IPS DF 19.7 (cell line): Measurements from ENCODE around the gene SPIRE2.
"Not testable (repeated sequence)": the region's sequence is repeated elsewhere in the genome, so short reads cannot be mapped to it uniquely, and the experiment has no call there.

ENCODE experiments used
- DNase-seq: peaks from one replicate; pipeline ENCODE4 v3.0.0-alpha.2; 2013; ENCODE audit warnings: low read depth, low spot score

SPIRE2 gene

DNA sequence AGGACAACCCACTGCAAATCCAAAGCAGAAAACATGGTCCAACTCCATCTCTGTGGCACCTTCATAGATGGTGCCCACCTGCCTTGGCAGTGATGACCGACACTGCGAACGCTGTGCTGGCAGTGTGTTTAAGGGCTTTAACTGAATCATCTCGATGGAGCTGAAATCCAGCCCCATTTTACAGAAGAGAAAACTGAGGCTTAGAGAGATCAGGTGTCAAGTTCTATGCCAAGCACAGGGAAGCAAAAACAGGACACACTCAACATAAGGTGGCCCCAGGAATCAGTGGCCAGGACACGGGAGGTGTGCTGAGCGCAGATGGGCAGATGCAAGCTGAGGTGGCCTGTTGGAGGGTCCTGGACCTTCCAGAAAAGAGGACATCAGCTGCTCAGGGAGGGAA lies 34.5 kb downstream of the SPIRE2 start:
- no peak for DNase-seq

DNA sequence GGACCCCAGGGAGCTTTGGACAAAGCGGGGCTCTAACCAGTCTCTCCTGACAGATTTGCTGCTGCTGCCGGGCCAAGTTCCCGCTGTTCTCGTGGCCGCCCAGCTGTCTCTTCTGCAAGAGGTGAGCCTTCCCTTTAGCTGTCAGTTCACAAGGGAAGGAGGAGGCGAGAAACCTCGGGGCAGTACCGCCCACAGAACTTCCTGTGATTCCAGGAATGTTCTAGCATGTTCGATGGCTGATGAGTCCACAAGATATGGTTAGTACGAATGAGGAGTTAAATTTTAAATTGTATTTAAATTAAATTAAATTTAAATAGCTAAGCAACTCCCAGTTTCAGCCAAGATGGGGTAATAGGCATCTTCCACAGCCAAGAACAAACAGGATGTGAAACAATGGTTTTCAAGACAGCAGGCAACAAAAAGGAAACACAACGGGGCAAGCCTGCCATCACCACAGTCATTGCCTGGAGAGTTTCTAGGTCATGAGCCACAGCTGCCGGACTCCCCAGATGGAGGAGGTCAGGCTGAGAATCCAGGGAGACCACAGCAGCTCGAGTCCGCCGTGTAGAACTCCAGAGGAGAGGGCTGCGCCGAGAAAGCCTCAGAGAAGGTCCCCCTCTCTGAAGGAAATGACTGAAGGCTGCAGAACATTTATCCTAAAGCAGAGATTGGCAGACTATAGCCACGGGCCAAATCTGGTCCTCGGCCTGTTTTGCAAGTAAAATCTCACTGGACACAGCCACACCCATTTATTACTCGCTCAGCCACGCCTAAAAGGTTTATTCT lies 35.7 kb downstream of the SPIRE2 start:
- no peak for DNase-seq

DNA sequence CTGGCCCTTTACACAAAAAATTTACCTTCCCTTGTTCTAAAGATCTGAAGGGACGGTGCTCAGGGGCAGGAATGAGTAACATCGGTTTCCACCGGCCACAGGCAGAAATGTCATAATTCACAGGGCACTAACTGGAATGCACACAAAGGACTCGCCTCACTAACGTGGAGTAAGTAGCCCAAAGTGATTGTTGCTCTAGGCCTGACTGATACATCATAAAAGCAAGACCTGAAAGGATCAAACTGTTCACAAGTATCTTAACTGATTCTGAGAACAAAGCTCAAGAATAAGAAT lies 36.2 kb downstream of the SPIRE2 start:
- no peak for DNase-seq

DNA sequence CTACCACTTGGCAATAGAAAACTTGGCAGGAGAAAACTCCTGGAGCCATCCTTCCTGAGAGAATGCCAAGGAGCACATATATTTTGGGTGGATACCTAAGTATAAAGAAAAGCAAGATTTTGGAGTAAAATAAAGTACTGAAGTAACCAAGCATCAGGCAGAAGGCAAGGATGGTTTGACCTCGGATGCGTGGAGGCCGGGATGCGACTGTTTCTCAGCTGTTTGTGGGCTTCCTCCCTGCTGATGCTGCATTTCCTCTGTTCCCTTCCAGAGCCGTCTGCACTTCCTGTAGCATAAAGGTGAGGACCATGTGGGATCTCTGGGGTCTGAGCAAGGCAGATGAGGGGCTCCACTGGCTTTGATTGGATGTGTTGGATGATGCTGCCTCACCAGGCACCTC lies 39.6 kb downstream of the SPIRE2 start:
- DNase-seq, result no peak

DNA sequence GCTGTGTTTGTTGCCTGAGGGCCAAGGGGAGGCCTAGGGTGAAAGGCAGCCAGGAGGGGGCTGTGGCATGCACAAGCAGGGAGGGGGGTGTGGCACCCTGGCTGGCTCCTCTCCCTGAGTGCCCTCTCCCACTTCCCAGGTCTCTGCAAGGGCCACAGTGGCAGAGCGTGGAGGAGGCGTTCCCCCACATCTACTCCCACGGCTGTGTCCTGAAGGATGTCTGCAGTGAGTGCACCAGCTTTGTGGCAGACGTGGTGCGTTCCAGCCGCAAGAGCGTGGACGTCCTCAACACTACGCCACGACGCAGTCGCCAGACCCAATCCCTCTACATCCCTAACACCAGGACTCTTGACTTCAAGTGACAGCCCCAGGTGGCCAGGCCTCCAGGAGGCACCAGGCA lies 41.6 kb downstream of the SPIRE2 start:
- no peak for DNase-seq

DNA sequence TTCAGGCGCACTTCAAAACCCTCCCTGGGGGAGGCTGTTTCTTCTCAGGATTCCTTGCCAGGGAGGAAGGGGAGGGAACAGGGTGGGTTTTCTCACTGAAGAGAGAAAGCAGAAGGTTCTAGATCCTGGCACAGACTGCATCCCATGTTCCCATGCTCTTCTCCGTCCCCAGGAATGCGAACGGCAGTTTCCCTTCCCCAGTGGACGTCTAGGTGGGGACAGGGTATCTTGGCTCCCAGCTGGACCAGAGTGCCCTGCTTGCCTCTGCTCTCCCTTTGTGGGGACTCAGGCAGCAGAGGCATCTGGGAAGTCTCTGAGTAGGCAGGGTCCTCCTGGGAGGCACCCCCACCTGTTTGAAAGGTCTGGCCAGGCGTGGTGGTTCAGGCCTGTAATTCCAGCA lies 42.2 kb downstream of the SPIRE2 start:
- DNase-seq, result no peak

DNA sequence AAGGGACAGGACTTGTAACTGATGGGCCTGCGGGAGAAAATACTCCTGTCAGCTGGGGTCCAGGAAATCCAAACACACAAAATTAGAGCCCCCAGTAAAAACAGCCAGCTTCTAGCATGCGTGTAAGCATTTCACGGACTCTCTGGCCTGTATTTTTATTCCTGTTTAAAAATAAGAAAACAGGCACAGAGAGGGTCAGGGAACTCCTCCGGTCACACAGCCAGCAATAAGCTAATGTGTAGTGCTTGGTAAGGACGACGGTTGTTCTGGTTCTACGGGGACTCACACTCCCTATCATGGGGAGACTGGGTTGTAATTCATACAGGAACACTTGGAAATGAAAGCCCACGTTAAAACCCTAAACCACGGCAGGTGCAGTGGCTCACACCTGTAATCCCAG lies 43.6 kb downstream of the SPIRE2 start:
- no peak for DNase-seq

DNA sequence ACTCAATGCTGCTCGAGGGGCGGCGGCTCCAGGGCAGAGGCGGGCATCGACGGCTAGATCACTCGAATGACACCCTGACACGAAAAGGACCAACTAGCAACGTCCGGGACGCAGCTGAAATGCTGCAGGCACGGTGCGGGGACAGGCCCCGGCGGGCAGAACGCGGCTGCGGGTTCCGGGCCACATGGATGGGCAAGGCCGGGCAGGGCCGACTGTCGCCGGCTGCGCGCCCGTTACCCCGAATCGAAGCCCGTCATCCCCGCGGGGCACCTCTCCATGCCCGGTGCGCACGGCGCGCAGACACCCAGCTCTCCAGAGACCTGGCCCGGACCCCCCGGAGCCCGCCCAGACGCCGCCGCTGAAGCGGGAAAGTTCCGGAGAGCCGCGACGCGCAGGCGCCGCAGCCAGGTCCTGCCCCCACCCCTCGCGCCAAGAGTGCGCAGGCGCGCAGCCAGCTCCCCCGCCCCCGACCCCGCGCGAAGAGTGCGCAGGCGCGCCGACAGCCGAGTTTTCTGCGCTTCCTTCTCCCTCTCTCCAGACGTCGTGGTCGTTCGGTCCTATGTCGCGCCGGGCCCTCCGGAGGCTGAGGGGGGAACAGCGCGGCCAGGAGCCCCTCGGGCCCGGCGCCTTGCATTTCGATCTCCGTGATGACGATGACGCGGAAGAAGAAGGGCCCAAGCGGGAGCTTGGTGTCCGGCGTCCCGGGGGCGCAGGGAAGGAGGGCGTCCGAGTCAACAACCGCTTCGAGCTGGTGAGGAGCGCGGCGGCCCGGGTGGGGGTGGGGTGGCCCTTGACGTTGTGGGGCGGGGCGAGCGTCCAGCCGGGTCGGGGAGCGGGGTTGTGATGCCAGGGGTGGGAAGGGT lies 45.1 kb downstream of the SPIRE2 start, which contains the start of gene TCF25:
TCF25 (plus strand) TSS at position 484 of the 863 bp plus-strand sequence; CDS start at position 560, 76 bp downstream.
- no peak for DNase-seq

DNA sequence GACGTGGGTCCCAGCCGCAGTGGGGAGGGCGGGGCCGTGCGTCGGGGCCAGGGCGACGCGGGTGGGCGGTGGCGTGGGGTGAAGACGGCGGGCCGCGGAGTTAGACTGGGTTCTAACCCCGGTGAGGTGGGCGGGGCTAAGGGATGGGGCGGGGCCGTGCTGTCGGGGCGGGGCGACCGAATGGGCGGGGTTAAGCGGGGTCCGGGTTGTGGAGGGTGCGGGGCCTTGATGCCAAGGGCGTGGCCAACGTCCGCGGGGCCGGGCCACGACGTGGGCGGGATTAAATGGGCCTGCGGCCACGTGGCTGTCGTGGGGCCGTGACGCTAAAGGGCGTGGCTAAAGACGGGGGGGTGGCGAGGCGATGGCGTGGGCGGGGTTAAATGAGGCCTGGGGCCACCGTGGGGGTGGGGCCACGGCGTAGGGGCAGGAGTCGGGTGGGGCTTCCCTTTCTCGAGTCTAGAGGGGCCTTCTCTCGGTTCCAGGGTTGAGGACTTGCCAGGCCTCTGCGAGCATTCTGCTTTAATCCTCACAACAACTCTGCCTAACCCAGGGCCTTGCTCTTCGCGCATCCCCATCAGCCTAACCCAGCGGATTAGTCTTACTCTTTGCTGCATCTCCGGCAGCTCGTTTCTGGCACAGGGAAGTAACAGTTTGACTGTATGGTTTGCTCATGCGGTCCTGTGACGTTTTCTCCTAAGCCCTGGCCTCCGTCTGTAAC lies 45.9 kb downstream of the SPIRE2 start:
- DNase-seq, result no peak

DNA sequence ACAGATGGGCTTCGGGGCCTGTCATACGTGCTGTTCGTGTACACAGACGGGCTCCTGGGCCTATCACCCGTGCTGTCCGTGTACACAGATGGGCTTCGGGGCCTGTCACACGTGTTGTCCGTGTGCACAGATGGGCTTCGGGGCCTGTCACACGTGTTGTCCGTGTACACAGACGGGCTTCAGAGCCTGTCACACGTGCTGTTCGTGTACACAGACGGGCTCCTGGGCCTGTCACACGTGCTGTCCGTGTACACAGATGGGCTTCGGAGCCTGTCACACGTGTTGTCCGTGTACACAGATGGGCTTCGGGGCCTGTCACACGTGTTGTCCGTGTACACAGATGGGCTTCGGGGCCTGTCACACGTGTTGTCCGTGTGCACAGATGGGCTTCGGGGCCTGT lies 50.8 kb downstream of the SPIRE2 start:
- not testable (repeated sequence) for DNase-seq

DNA sequence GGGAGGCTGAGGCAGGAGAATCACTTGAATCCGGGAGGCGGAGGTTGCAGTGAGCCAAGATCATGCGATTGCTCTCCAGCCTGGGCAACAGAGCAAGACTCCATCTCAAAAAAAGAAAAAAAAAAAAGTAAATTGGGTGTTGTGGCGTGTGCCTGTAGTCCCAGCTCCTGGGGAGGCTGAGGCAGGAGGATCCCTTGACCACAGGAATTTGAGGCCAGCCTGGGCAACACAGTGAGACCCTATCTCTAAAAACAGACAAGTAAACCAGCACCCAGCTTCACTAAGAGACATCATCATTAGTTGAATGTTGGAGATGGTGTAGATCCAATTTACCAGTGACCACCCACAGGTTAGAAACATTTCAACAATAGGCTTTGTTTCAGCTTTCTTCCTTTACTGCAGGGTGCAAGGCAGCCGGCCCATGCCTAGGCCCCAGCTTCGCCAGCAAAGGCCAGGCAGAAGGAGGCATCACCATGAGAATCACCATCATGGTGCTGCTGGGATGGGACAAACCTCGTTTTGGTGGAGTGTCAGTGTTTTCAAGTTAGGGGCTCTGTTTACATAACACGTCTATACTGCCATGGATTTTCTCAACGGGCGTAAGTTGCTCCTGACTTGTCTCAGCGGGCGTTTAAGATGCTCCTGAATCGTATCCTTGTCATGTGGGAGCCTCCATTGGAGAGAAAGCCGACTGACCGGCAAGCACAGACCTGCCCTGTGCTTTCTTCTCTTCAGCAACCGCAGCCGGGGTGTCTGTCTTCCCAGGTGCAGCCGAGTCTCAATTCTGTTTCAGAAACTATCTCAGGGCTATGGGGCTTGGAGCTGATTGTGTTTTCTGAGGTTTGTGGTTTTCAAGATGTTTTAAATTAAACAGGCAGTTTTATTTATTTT lies 52.4 kb downstream of the SPIRE2 start:
- no peak for DNase-seq

DNA sequence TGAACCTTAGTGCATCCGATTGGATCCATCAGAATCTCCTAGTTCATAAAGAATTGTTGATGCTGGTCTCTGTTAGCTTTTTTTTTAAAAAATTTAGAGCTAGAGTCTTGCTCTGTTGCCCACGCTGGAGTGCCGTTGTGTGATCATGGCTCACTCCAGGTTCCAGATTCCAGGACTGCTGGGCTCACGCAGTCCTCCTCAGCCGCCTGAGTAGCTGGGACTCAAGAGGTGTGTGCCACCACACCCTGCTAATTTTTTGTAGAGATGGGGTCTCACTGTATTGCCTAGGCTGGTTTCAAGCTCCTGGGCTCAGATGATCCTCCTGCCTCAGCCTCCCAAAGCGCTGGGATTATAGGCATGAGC lies 53.1 kb downstream of the SPIRE2 start:
- no peak for DNase-seq

DNA sequence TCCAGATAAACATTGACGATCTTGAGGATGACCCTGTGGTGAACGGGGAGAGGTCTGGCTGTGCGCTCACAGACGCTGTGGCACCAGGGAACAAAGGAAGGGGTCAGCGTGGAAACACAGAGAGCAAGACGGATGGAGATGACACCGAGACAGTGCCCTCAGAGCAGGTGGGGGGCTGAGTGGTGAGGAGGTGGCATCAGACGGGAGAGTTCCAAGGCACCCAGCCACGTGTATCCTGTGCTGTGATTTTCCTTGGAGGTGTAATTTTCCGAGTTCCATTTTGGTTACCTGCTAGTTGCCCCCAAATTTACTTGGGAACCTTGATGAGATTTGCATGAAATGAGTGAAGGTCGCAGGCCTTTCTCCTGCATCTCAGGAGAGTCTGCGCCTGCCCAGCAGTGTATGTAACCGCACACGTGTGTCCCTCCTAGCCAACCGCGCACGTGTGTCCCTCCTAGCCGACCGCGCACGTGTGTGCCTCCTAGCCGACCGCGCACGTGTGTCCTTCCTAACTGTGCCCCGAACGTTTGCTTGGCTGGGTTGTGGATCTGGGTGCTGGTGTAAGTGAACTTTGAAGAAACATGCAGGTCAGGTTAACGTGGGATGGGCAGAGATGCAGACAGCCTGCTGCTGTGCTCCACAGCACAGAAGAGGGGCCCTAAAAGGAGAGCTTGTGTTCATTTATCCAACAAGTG lies 55.2 kb downstream of the SPIRE2 start:
- no peak for DNase-seq

DNA sequence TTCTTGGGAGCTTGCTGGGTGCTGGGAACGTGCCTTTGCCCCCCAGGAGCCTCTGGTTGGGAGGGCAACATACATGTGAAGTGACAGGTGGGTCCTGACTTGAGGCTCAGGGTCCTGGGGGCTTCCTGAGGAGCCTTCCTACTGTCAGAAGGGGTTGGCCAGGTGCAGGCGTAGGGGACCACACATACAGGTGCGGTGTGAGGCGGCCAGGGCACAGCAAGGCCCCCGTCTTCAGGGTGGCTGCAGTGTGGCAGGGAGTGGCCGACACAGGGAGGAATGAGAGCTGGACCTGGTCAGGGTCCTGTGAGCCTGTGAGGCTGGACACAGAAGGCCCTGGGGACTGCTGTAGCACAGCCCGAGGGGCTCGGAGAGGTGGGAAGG lies 55.8 kb downstream of the SPIRE2 start:
- DNase-seq, result no peak

DNA sequence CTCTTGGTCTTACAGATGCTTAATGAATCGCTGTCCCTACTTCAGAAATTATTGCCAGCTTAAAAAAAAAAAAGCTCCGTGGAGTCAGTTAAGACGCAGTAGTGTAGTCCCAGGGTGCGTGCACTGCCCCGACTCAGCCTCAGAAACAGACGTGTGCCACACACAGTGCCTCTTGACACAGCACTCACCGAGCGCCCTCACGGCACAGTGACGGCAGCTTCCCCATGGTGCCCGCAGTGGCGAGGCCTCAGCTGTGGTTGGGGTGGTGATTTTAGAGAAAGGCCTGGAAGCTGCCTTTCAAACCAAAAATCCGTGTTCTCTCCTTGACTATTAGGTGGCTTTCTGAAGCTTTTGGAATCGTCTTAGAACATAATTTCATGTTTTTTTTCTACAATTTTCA lies 59.0 kb downstream of the SPIRE2 start:
- no peak for DNase-seq

DNA sequence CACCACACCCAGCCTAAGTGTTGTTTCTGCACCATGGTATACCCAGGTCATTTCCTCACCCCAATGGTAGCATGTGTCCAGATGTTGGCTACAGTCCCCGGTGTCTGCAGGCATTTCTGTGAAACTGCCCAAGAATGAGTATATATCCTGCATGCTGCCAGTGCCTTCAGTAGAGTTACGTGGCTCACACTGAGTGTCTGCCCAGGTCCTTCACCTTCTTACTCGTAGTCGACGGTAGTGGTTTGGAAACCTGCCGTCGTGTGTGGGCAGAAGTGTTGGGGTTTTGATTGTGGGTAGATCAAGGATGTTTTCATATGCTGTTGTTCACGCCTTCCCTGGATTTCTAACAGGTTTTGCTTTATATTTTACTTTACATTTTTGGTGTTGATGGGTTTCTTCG lies 61.9 kb downstream of the SPIRE2 start:
- no peak for DNase-seq

DNA sequence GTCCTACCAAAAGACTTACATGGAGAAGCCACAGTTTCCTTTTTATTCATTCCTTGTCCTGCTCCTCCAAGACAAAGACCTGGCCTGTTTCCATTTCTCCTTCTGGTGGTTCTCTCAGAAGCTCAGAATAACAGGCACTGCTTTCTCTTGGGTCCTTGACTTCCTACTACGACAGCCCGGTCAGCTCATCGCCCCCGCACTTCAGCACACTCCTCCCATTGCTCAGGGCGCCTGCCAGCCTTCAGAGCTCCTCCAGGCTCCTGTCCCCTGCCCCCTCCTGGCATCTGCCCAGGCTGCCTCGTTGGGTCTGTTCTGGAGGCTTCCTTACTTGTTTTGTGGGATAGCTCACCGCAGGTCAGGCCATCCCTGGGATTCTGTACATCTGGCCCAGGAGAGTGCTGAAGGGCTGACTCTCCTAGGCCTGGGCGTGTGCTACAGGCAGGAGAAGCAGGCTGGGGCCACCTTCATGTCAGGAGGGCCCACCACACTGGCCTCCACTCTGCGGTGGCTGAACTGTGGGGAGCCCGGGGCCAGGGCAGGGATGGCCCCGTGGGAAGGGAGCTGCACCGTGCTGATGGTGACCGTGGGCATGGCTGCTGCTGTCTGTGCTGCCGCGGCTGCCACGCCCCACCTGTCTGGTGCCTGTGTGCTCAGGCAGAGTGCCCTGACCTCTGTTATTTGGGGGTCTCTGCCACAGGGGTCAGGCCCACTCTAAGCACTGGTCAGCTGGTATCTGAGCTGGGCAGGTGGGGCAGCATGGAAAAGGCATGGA lies 62.8 kb downstream of the SPIRE2 start:
- DNase-seq, result no peak

DNA sequence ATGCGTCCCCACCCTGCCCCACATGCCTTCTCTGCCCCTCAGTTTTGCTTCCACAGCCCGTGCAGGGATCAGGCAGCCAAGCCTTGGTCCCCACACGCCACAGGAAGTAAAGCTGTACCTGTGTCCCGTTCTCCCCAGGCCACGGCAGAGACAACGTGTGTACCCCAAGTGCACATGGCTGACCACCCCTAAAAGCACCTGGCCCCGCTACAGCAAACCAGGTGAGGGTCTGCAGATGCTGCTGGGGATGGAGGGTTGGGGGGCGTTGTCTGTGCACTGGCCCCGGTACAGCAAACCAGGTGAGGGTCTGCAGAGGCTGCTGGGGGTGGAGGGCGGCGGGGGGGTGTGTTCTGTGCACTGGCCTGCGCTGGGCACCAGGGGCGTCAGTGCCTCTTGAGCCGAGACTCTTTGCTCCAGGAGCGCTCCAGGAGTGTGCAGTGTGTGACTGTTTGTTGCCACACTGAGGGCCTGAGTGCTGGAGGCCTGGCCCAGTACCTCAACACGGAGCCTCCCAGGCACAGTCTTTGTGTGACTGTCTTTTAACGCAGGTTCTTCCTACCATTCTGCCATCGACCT lies 63.9 kb downstream of the SPIRE2 start:
- DNase-seq, result no peak

DNA sequence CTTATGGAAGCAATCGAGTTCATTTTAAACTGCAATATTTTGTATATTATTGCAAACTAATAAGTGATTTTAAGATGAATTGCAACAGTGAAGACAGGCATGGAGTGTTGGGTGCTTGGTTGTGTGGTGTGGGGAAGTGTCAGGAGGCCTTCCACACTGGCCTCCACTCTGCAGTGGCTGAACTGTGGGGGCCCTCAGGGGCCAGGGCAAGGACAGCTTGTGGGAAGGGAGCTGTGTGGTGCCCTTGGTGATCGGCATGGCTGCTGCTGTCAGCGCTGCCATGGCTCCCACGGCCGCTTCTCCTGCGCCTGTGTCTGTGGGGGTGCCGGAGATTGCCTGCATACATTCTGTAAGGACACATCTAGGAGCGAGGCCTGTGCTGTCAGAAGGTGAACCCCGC lies 64.4 kb downstream of the SPIRE2 start:
- DNase-seq, result no peak
